ENCODE results near the gene REXO5. TPM values are rescaled to one million over a fixed set of nuclear protein-coding genes. Genes with fewer than 3 reads are reported as not detected.

The REXO5 gene
- total RNA-seq, 1 experiment from 2014 or later = 6.7 TPM

DNA sequence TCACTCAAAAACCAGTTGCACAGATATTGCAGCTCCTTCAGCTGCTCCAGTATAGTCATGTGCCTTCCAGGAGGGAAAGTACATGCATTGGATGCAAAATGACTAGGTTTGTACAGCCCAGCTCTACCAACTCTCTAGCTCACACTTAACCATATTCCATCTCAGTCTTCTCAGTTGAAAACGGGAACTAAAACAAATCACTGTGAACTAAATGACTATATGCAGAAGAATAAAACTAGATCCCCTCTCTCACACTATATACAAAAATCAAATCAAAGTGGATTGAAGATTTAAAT, 69.0 kb downstream of the REXO5 start:
- peaks cover 36 to 37% of the 10 kb centered on the region in 2 experiments for H3K4me1 Mint-ChIP-seq
- H3K79me2 ChIP-seq (ENCODE audit: insufficient read depth, low read length) = peaks cover 9% of the 10 kb centered on the region; the same call in 1 of the 2 replicates
- H3K4me1 ChIP-seq (ENCODE audit: insufficient read depth, low read length) = no peaks in the 10 kb centered on the region; the same call in 1 of the 2 replicates

More for the DNA sequence above, 69.0 kb downstream of the REXO5 start:
- H3K27me3 ChIP-seq (ENCODE audit: insufficient read depth, low read length) = no peaks in the 10 kb centered on the region
- no peak overlapping the region for H3K4ac ChIP-seq (ENCODE audit: low read depth, low read length)
- no peak overlapping the region for H3T11ph ChIP-seq (ENCODE audit: low read length)
- H3K18ac ChIP-seq (ENCODE audit: insufficient read length, low read depth, low read length) = no peak overlapping the region
- Mint-ChIP-seq H3K36me3 (ENCODE audit: insufficient read depth in 1 of 3, low read depth in 3 of 3) (peaks cover 0 to 8% (median 0%) of the 10 kb centered on the region in 3 experiments; a peak in 3 of 7 replicates), H3K9me3 (no peaks in the 10 kb centered on the region), H3K4me3 (no peak overlapping the region), H3K27ac (peak overlapping the region in 1 of 3 experiments; percentile 57; a peak in 1 of 7 replicates), H3K27me3 (ENCODE audit: low read depth) (no peaks in the 10 kb centered on the region)
- H2BK20ac ChIP-seq (ENCODE audit: low read depth, low read length, poor library complexity, severe bottlenecking) = no peak overlapping the region
- H2AK5ac ChIP-seq (ENCODE audit: insufficient read length, low read length) = no peak overlapping the region
- H2BK5ac ChIP-seq (ENCODE audit: insufficient read length, low read length) = no peak overlapping the region
- TF ChIP-seq, protein P1, sequence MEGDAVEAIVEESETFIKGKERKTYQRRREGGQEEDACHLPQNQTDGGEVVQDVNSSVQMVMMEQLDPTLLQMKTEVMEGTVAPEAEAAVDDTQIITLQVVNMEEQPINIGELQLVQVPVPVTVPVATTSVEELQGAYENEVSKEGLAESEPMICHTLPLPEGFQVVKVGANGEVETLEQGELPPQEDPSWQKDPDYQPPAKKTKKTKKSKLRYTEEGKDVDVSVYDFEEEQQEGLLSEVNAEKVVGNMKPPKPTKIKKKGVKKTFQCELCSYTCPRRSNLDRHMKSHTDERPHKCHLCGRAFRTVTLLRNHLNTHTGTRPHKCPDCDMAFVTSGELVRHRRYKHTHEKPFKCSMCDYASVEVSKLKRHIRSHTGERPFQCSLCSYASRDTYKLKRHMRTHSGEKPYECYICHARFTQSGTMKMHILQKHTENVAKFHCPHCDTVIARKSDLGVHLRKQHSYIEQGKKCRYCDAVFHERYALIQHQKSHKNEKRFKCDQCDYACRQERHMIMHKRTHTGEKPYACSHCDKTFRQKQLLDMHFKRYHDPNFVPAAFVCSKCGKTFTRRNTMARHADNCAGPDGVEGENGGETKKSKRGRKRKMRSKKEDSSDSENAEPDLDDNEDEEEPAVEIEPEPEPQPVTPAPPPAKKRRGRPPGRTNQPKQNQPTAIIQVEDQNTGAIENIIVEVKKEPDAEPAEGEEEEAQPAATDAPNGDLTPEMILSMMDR (conservative IDR thresholded peaks at IDR 0.05) = no peak
- WGBS (ENCODE audit: extremely low coverage, insufficient read length, low lambda C conversion rate) = no CpG with 5 or more reads among the region's 1 CpG
- H2BK12ac ChIP-seq (ENCODE audit: insufficient read length, low read depth, low read length) = no peak overlapping the region
- H3K9me3 ChIP-seq (ENCODE audit: control insufficient read depth, low read depth, low read length) = no peaks in the 10 kb centered on the region
- H3K56ac ChIP-seq (ENCODE audit: insufficient read length, low read depth, low read length) = no peak overlapping the region
- H4K20me1 ChIP-seq (ENCODE audit: control insufficient read depth, insufficient read depth, insufficient read length) = no peaks in the 10 kb centered on the region
- no peak overlapping the region for H2BK120ac ChIP-seq (ENCODE audit: low read depth, low read length, poor library complexity, severe bottlenecking)
- no peak overlapping the region for H3K4me2 ChIP-seq (ENCODE audit: insufficient read depth, insufficient read length, low read length)
- no peak overlapping the region for H3K27ac ChIP-seq (ENCODE audit: insufficient read length, low read depth, low read length)
- H3K79me1 ChIP-seq (ENCODE audit: insufficient read depth, low read depth, low read length, poor library complexity, severe bottlenecking) = peaks cover 13% of the 10 kb centered on the region
- no peak overlapping the region for H4K8ac ChIP-seq (replicated peaks; ENCODE audit: insufficient read length, low read depth, low read length)
- H3K23ac ChIP-seq (ENCODE audit: insufficient read length, low read depth, low read length) = no peak overlapping the region
- H2AFZ ChIP-seq (ENCODE audit: low read length) = no peak overlapping the region
- no peak overlapping the region for H3K9ac ChIP-seq (ENCODE audit: extremely low read depth, insufficient read length, low read length)
- no peak overlapping the region for H4K91ac ChIP-seq (ENCODE audit: insufficient read length, low read depth, low read length)
- H3K14ac ChIP-seq (ENCODE audit: insufficient read depth, low read length) = no peak overlapping the region
- no peak overlapping the region for H2BK15ac ChIP-seq (ENCODE audit: low read depth, low read length)
- H3K23me2 ChIP-seq (ENCODE audit: insufficient read length, low read depth, low read length, poor library complexity, severe bottlenecking) = no peaks in the 10 kb centered on the region
- H4K5ac ChIP-seq (ENCODE audit: insufficient read length, low read depth, low read length) = no peak overlapping the region
- no peak for DNase-seq

Data from H9 (cell line).